Measurements from ENCODE around the gene CRYBB1.
"Not testable (repeated sequence)": the region's sequence is repeated elsewhere in the genome, so short reads cannot be mapped to it uniquely, and the experiment has no call there.

The CRYBB1 gene

DNA sequence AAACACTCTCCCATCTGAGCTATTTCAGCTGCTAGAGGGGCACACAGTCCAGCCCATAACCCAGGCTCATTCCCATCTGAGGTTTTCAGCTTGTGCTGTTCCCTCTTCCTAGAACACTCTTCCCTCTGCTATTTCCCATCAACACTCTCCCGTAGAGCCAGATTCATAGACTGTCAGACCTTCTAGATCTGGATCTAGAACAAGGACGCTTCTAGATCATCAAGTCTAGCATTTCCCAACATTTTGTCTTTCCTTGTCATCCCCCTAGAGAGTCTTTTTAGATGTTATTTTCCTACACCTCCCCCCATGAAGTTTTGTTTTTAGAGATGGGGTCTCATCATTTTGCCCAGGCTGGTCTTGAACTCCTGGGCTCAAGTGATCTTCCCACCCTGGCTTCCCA is 17.3 kb upstream of the CRYBB1 start:
- DNase-seq, result no peak

DNA sequence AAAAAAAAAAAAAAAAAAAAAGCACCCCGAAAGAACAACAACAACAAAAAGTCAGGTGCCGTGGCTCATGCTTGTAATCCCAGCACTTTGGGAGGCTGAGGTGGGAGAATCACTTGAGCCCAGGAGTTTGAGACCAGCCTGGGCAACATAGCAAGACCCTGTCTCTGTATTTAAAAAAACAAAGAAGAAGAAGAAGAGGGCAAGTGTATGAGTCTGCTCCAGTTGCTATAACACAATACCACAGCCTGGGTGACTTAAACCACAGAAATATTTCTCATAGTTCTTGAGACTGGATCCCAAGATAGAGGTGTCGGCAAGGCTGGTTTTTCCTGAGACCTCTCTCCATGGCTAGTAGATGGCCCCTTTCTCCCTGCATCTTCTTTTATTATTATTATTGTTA is 16.4 kb upstream of the CRYBB1 start:
- no peak for DNase-seq

DNA sequence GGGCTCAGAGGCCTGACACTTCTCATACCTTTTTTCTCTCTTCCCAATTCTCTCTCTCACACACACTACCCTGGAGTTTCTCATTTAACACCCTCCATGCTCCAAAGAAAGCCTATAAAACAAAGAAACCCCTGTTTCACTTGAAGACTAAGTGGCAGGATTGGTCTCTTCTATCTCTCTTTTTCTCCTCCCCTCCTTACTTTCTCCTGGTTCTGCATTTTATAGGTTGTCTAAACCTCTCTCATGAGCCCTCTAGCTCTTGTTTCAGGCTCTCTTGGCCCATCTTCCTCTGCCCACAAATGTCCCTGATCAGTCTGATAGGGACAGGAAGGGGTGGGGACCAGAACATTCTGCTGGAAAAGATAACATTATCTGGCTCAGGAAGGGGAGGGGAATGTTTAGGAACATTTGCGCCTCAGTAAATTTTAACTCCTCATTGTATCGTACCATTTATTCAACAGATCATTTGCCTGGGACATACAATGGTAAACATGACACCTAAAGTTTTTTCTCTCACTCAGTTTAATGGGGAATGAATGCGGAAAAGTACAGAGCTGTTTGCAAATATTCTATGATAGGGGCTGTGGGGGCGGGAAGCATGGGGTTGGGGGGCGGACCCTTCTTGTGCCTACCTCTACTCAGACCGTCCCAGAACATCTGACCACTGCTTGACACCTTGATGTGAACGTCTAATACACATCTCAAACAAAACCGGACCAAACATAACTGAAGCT is 14.8 kb upstream of the CRYBB1 start:
- DNase-seq, result no peak

DNA sequence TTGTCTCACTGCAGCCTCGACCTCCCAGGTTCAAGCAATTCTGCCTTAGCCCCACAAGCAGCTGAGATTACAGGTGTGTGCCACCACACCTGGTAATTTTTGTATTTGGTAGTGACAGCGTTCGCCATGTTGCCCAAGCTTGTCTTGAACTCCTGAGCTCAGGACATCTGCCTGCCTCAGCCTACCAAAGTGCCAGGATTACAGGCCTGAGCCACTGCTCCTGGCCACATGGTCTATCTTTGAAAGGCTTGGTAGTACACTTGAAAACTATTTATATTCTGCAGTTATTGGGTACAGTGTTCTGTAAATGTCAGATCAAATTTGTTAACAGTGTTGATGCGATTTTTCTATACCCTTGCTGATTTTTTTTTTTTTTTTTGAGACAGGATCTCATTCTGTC is 13.5 kb upstream of the CRYBB1 start:
- no peak for DNase-seq

DNA sequence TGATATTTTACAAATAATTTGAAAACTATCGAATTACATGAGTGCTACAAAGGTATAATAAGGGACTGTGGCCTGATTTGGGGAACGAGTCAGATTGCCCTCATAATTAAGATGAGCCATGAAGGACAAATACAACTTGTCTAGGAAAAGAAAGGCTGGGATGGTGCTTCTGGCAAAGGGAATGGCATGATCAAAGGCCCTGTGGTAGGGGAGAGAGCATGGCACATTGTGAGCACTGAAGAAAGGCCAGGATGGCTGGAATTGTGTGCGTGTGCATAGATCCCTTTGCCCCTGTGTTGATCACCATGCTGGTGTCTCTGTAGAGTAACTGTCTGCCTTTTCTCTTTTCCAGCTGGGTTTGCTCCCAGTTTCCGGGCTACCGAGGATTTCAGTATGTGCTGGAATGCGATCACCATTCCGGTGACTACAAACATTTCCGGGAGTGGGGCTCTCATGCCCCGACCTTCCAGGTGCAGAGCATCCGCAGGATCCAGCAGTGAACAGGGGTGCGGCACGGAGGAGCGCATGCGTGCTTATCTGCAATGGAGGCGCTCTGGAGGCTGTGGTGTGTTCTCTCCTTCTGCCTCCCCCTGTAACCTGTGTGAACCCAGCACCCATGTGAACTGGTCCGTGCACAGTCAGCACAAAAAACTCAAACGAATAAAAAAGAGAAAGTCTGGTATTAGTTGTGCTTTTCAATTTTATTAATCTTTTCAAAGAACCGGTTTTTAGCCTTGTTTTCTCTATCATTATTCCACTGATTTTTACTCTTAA is 12.3 kb upstream of the CRYBB1 start:
- no peak for DNase-seq

DNA sequence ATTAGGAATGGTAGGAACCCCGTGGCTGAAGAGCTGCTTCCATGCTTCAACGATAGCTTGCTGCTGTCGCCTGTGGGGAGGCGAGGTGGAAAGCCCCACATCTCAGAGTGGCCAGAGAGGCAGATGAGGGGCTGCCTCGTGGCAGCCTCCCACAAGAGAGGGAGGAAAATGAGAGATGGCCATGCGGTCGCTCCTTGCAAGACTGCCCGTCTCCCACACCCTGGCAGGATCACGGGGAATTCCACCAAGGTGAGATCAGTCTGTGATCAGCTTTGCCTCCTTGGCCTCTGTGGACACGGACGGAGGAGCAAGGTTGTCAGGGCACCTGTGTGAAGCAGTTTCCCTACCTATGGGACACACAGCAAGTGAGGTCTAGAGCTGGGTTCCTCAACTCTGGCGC is 7.0 kb upstream of the CRYBB1 start:
- no peak for DNase-seq

DNA sequence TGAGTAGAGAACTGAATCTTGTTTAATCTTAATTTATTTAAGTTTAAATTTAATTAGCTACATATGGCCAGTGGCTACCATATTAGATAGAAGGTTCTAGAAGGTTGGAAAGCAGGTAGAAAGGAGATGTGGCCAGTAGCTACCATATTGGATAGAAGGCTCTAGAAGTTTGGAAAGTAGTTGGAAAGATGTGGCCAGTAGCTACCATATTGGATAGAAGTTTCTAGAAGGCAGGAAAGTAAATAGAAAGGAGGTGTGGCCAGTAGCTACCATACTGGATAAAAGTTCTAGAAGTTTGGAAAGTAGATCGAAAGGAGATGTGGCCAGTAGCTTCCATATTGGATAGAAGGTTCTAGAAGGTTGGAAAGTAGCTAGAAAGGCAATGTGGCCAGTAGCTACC is 6.2 kb upstream of the CRYBB1 start:
- DNase-seq, result no peak

DNA sequence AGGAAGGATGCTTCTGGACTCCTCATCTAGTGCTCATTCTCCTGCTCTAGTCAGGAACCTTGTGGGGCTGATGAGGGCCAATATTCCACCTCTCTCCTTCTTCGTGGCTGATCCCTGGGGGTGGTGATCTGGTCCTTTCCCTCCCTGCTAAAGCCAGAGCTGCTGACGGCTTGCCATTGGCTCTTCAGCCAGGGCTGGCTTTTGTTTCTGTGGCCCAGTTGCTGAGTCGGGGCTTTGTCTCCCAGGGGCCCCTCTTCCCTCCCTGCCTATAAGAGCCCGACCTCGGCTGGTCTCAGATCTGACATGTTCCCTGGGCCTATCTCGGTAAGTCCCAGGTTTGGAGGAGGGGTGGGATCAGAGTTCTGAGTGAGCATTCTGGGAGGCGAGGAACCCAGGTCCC is 3.8 kb upstream of the CRYBB1 start, which contains the start of gene CRYBA4:
Gene CRYBA4, plus strand, starts transcription at position 301 of the 400 bp plus-strand sequence. CDS start 634 bp downstream, outside the sequence.
- no peak for DNase-seq

DNA sequence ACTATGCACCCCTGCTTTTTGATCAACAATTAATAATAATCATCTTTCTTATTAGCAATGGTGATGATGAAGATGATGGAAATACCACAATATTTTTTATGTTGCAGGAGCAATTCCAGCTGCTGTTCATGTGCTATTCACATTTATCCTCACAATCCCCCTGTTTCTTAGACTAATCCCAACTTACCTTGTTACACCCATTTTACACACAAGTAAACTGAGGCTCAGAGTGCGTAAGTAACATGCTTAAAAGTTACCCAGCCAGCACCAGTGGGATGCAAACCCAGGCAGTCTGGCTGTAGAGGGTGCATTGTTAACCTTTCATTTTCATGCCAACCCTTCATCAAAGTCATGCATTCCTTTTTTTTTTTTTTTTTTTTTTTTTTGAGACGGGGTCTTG is 2.4 kb upstream of the CRYBB1 start:
- no peak for DNase-seq

DNA sequence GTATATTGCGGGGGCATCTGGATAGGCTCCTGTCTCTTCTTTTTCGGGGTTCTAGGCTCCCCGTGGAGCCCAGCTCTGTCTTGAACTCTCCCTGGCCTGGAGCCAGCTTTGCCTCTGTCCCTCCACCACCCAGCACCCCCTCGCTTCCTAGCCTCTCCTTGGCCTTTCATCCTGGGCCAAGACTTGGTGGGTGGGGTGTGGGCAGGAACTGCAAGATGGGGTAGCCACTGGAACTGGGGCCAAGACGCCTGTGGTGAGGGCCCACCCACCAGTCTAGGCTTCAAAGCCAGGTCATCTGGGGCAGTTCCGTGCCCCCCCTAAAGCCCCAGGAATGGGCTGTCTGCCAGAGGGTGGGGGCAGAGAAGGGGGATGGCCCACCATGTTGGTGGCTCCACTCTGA is 1.7 kb upstream of the CRYBB1 start:
- no peak for DNase-seq

DNA sequence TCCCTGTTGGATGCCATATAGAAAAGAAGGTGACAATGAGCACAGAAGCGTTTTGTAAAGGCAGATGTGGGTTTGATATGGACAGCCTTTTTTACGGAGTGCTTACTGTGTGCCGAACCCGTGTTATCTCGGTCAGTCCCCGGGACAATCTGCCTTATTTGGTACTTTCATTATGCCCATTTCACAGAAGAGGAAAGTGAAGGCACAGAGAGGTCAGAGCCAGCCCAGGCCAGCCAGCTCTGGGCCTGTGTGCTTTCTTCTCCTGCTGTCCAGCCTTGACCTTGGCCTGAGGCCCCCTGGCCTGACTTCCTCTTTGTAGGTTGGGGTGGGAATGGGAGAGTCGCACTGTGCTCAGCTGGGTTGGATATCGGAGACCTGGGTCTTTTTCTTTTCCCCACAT is 628 bp upstream of the CRYBB1 start:
- no peak for DNase-seq

DNA sequence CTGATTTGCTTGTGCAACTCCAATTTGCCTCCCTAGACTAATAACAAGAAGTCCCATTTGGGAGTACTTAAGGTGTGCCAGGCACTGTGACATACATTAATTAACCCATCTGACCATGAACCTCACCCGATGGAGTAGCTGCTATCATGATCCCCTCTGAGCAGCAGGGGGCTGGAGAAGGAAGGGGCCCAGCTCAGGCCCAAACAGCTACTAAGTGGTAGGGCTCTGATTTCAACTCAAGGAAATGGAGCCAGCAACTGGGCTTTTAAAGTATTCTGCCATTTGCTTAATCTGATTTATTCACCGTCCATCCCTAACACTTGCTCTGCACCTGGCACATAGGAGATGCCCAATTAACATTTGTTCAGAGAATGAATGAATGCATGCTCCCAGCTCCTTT is 1.2 kb downstream of the CRYBB1 start:
- no peak for DNase-seq

DNA sequence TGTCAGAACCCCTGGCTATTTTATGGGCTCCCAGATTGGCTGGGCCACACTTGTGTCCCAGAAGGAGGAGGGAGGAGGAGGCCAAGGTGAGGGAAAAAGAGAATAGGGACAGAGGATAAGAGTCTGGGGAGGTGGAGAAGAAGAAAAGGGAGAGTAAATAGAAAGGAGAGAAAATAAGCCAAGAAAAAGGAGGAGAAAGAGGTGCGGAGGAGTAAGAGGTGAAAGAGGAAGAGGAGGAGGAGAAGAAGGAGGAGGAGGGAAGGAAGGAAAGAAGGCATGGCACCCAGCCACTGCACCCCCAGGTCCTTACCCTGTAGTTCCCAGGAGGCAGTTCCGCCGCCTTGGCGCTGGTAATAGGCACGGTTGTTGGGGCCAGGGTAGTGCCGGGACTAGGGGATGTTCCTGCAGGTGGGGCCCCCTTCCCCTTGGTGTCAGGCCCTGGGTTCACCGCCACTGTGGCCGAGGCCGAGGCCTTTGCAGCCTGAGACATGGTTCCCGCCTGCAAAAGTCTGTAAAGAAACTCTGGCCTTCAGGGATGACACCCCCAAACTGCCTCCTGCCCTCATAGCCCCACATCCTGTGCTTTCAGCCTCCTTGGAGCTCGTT is 1.9 kb downstream of the CRYBB1 start:
- no peak for DNase-seq

DNA sequence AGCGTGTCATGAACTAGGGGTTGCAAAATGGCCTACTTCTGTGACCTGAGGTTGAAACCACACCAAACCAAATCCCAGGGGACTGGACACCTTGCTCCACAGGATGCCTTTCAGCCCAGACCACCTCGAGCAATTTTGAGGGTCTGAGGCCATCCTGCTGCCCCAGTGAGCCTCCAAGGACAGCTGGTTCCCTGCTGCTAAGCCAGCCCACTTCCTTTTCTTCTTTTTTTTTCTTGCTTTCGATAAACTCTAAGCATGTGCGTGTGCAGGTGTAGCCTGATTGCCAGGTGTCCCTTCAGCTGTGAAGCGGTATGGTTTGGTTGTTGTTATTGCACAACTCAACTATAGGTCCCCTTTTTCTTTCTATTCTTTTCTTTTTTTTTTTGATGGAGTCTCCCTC is 2.7 kb downstream of the CRYBB1 start:
- DNase-seq, result no peak

DNA sequence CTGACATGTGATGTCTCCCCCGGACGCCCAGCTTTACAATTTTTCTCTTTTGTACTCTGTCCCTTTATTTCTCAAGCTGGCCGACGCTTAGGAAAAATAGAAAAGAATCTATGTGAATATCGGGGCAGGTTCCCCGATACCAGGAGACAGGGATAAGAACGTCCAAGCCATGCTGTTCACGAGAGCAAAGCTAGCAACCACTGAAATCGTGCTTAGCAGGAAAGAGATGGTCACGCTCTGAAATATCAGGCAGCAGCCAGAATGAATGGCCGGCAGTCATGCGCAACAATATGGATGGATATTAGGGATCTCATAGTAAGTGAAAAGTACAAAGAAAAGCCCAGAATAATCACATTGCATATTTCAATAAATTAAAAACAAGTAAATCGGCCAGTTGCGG is 3.5 kb downstream of the CRYBB1 start:
- DNase-seq, result no peak

DNA sequence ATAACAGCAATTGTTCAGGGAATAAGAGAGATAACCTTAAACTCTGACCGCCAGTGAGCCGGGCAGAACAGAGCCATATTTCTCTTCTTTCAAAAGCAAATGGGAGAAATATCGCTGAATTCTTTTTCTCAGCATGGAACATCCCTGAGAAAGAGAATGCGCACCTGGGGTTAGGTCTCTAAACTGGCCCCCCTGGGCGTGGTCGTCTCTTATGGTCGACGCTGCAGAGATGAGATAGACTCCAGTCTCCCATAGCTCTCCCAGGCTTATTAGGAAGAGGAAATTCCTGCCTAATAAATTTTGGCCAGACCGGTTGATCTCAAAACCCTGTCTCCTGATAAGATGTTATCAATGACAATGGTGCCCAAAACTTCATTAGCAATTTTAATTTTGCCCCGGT is 4.1 kb downstream of the CRYBB1 start:
- DNase-seq, result not testable (repeated sequence)

DNA sequence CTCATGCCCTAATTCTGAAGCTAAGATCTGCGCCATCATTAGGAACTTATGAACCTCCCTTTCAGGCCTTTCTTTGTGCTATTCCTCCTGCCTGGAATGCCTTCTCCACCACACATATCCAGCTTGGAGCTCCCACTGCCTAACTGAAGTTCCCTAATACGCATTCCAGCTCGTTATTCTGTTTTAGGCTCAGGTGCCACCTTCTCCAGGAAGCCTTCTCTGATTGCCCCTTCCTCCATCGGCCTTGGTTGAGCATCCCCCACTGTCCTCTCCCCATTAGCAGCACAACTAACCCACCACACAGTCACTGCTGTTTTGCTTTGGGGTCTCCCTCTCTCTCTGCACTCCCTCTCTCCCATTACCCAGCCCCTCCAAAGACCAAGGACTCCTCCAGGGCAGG is 5.2 kb downstream of the CRYBB1 start:
- DNase-seq, result no peak

DNA sequence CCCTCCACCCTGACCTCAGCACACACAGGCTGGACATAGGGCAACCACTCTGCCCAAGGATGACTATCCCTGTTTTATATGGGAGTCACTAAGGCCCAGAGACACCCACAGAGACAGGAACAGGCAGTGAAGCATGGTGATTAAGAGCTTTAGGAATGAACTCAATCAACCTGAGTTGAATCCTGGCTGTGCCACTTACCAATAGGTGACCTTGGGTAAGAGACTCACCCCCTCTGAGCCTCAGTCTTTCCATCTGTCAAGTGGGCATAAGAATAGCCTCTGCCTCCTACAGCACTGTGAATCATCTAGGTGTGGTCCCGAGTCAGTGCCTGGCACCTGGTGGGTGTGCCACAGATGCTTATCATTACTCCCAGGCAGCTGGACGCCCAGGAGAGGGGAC is 6.8 kb downstream of the CRYBB1 start:
- no peak for DNase-seq

DNA sequence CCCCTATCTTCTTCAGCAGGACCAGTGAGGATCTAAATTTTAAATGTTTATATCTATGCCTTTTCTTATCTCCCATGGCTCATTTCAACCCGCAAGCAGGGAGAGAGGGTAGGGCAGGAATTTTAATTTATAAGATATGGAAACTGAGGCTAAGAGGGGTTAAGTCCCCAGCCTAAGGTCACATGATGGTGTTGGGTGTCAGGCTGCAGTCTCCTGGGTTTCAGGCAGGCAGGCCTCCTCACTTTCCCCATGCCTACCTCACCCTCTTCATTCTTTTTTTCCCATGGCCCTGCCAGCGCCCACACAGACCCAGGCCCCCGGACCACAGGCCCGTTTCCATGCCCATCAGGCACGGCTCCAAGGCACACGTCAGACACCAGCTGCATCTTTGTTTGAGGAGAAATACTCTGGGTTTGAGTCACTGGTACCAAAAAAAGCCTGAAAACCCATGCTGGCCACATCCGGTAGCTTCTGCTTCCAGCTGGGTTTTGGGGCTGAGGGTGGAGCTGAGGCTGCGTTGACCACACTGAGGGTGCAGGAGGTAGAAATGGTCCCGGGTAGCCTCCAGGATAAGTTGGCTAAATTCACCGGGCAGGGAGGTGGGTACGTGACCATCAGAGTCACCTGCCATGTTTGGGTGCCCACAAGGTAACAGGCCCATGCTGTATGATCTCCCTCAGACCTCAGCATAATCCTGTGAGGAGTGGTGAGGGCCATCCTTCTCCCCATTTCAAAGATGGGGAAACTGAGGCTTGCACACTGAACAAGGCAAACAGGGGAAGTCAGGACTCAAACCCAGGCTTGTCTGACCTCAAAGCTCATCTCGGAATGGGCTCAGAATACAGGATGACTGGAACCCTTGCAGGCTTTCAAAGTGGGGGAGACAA is 7.5 kb downstream of the CRYBB1 start:
- DNase-seq, result peak; percentile 32

DNA sequence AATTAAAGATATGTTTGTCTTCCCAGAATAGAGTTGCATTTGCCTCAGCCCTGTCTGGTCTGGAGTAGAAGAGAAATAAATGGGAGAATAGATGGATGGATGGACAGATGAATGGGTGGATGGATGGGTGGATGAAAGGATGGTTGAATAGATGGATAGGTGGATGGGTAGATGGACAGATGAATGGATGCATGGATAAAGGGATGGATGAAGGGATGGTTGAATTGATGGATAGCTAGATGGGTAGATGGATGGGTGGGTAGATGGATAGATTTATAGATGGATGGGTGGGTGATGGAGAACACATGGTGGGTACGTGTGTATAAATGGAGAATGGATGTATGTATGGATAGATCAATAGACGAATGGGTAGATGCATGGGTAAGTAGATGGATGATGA is 8.5 kb downstream of the CRYBB1 start:
- no peak for DNase-seq

DNA sequence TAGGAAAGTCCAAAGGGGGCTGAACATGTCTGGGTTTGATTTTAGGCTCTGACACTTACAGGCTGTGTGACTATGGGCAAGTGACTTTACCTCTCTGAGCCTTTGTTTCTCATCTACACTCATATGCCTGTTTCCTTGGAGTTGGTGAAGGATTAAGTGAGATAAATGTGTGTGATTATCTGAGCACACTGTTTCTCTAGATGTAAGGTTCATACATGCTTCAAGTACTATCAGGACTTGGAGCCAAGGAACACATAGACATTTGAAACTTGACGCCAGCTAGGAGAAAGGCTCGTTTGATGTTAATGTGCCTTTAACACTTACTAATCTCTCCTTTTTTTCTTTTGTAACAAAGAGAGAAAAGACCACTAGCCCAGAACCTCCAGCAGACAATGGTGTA is 9.7 kb downstream of the CRYBB1 start:
- DNase-seq, result no peak

DNA sequence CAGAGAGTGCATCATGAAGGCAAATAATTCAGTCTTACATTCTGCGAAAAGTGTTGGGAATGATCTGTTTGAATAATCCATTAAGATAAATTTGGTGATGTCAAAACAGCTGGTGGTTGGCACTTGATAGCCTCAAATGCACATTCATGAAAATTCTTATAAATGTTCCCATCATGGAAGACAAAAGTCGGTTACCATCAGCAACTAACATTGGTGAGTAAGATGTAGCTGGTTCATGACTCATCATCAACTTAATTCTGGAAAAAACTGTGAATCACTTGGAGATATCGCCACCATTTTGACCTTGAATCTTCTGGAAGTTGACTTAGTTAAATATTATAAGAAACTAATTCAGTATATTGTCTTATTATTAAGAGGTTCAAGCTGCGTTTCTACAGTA is 11.2 kb downstream of the CRYBB1 start:
- DNase-seq, result no peak

DNA sequence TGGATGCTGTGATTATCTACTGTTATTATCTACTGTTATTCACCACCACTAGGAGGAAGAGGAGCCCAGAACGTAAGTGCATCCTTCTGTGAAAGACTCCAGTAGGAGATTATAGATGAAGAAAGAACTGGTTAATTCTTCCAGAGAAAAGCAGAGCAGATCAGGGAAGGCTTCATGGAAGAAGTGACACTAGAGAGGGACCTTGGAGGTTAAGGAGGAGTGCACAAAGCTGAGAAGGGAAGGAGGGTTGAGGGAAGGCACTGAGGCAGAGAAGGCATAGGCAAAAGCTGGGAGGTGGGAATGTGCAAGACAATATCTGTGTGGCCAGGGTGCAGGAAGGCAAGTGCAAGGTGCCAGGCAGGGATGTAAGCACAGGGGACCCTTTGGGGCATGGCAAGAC is 13.5 kb downstream of the CRYBB1 start:
- DNase-seq, result no peak
